Stimulated activated CD4-positive, alpha-beta T cell treated with anti-CD3 and anti-CD28 coated beads, Interleukin-4, amount 100 ng/mL, for 4 hours (primary cell): ENCODE data around the gene PTOV1.

Experiments used
- DNase-seq, 2 experiments: peaks; one replicate each; pipeline ENCODE4 v3.0.0-alpha.2; 2020

Gene PTOV1

GRCh38 chr19:49850487-49851342 lies at the start of gene PTOV1:
PTOV1 (plus strand) TSS chr19:49851159.
- DNase-seq: peak; percentile 83 to 88

- DNase-seq: no peak
These were observed 49.5 kb upstream of the PTOV1 start for GRCh38 chr19:49801401-49801888.

- DNase-seq: no peak
These were observed 48.8 kb upstream of the PTOV1 start for GRCh38 chr19:49801966-49802661.

- DNase-seq: no peak
These were observed 48.0 kb upstream of the PTOV1 start for GRCh38 chr19:49802836-49803528.

- DNase-seq: no peak
These were observed 47.5 kb upstream of the PTOV1 start for GRCh38 chr19:49803529-49803856.

- DNase-seq: no peak
These were observed 44.9 kb upstream of the PTOV1 start for GRCh38 chr19:49805822-49806619.

GRCh38 chr19:49806620-49806959 lies 44.4 kb upstream of the PTOV1 start:
- no peak for DNase-seq

- no peak for DNase-seq
These were observed 43.7 kb upstream of the PTOV1 start for GRCh38 chr19:49807058-49807903.

GRCh38 chr19:49807904-49808675 lies 42.9 kb upstream of the PTOV1 start:
- DNase-seq: no peak

GRCh38 chr19:49808711-49809159 lies 42.2 kb upstream of the PTOV1 start:
- peak; percentile 78 to 87 for DNase-seq

- DNase-seq: peak; percentile 42 to 46
These were observed 41.6 kb upstream of the PTOV1 start for GRCh38 chr19:49809160-49809940.

GRCh38 chr19:49809941-49810389 lies 41.0 kb upstream of the PTOV1 start:
- DNase-seq: no peak

- no peak for DNase-seq
These were observed 39.6 kb upstream of the PTOV1 start for GRCh38 chr19:49811328-49811727.

GRCh38 chr19:49812452-49812996 lies 38.4 kb upstream of the PTOV1 start:
- DNase-seq: no peak

- DNase-seq: peak; percentile 80 to 88
These were observed 37.7 kb upstream of the PTOV1 start, which contains the start of gene FUZ for GRCh38 chr19:49812997-49813861. FUZ (minus strand) TSS chr19:49813292; CDS start chr19:49813106, 186 bp downstream.

GRCh38 chr19:49814010-49814409 lies 36.9 kb upstream of the PTOV1 start:
- no peak for DNase-seq

- DNase-seq: no peak
These were observed 34.4 kb upstream of the PTOV1 start for GRCh38 chr19:49816590-49816989.

GRCh38 chr19:49817964-49818648 lies 32.9 kb upstream of the PTOV1 start, which contains the start of gene MED25:
MED25 (plus strand) TSS chr19:49818289; CDS start chr19:49818342, 53 bp downstream.
- peak; percentile 80 to 83 for DNase-seq
